WI38 (cell line): ENCODE measurements around the gene SH3D21.

ENCODE experiments used
- H3K4me3 ChIP-seq: 2 replicates; pipeline ENCODE4 v1.5.1; 2011; ENCODE audit warnings: low read depth, mild to moderate bottlenecking, control low read depth, low read length
- TF ChIP-seq, protein P1 (sequence below): IDR thresholded peaks from 2 replicates; pipeline ENCODE4 v1.5.1; 2012; ENCODE audit warnings: low read depth, mild to moderate bottlenecking, control low read depth, low read length

The SH3D21 gene

DNA sequence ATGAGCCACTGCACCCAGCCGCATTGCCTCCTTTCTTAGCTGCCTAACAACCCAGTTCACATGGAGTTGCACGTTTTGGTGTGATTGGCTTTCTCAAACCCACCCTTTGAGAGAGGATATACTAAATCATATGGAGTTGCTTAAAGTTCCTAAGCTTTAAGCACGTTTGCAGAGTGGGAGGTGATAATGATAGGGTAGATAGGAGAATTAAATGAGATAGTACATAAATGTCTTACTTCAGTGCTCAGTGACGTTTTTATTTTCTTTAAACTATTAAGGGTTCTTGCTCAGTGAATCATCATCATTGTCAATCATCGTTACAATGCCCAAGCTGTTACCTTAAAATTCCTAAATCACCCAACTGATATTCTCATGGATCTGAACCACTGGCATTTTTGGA, 2.9 kb upstream of the SH3D21 start:
- no peak overlapping the region for H3K4me3 ChIP-seq
- TF ChIP-seq, protein P1, sequence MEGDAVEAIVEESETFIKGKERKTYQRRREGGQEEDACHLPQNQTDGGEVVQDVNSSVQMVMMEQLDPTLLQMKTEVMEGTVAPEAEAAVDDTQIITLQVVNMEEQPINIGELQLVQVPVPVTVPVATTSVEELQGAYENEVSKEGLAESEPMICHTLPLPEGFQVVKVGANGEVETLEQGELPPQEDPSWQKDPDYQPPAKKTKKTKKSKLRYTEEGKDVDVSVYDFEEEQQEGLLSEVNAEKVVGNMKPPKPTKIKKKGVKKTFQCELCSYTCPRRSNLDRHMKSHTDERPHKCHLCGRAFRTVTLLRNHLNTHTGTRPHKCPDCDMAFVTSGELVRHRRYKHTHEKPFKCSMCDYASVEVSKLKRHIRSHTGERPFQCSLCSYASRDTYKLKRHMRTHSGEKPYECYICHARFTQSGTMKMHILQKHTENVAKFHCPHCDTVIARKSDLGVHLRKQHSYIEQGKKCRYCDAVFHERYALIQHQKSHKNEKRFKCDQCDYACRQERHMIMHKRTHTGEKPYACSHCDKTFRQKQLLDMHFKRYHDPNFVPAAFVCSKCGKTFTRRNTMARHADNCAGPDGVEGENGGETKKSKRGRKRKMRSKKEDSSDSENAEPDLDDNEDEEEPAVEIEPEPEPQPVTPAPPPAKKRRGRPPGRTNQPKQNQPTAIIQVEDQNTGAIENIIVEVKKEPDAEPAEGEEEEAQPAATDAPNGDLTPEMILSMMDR, result no peak

DNA sequence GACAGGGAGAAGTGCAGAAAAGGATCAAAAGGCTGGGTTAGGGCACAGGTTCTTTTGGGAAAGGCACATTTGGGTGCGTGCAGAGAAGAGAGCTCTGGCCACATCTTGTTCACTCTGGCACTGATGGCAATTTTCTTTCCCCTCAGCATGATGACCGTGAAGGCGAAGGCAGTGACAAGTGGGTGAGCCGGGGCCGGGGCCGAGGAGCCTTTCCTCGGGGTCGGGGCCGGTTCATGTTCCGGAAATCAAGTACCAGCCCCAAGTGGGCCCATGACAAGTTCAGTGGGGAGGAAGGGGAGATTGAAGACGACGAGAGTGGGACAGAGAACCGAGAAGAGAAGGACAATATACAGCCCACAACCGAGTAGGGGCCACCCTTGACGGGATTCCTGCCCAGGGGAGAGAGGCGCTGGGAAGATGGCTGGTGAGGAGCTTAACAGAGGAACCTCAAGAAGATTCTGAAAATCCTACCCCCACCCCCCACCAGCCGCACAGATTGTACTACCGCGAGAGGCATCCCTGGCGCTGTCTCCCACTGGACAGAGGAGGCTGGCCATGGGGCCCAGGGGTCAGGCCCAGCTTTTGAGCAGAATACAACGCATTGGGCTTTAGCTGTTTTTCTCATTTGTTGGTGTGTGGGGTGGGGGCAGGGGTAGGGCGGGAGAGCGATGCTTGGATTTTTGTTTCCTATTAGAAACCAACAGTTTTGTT, 2.4 kb upstream of the SH3D21 start:
- TF ChIP-seq, protein P1, result no peak

DNA sequence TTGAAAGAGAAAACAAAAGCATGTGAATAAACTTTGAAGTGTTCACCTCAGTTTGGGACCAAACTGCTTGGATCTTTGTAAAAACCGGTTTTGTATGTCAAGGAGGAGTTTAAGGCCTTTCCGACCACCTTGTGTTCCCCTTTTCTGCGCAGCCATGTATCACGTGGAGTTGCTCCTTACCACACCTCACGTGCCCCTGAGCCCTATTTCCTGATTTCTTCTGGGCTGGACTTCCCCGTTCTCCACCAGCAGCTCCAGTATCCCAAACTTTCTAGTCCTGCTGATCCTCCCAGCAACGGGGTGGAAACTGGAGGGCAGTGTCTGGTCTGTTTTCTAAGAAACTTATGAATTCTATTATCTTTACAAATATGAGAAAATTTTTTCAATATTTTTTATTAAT, 1.6 kb upstream of the SH3D21 start:
- no peak overlapping the region for H3K4me3 ChIP-seq

More for the DNA sequence above, 2.4 kb upstream of the SH3D21 start:
- no peak overlapping the region for H3K4me3 ChIP-seq

DNA sequence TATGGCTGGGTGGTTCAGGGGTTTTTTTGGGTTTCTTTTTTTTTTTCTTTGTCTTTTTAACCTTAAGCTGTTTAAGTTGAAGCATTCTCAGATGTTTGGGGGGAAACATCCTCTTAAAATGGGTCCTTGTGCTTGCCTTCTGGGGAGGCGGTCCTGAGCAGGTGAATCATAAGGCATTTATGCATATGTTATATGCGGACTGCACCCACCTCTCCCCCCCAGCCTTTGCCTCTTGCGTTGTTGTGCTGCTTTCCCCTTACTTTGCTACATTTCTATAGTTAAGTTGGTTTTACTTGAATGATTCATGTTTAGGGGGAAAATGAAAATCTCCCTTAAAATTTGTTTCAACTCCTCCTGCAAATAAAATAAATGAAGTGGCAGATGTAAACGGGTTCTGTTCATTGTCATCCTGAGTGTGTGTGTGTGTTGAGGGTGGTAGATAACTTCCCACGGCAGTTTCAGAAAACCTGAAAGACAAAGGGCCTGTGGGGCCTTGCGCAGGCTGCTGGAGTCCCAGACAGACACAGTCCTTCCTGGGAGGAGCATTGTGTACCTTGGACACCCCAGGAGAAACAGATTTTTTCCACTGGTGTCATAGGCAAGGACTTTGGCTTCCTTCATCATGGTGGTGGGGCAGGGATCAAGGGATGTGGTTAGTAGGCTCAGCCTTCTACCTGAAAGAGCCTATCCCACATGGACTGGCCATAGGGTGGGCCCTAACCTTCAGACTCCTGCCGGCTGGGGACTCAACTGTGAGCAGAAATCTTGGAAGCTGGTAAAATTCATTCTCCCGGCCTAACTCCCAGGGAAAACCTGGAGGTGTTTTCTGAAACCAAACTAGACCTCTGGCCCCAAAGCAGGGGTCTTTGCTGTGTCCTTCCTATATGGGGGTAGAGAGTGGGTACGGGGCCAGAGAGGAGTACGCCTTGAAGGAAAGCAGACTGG, 926 bp upstream of the SH3D21 start:
- TF ChIP-seq, protein P1, result no peak
- no peak overlapping the region for H3K4me3 ChIP-seq

More for the DNA sequence above, 1.6 kb upstream of the SH3D21 start:
- TF ChIP-seq, protein P1, result no peak

DNA sequence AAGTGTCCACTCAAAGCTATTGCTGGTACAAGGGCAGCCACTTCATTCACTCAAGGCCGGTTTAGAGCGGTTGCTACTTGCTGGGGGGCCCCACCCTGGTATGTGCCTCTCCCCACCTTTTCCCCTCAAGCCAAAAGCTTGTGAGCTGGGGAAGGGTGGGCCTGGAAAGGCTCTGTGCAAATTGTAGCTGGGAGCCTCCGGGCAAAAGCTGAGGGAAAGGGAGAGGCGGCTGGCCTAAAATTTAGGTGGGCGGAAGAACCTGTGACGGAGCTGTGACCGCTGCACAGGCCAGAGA, 306 bp upstream of the SH3D21 start:
- no peak overlapping the region for H3K4me3 ChIP-seq
- TF ChIP-seq, protein P1, result no peak

DNA sequence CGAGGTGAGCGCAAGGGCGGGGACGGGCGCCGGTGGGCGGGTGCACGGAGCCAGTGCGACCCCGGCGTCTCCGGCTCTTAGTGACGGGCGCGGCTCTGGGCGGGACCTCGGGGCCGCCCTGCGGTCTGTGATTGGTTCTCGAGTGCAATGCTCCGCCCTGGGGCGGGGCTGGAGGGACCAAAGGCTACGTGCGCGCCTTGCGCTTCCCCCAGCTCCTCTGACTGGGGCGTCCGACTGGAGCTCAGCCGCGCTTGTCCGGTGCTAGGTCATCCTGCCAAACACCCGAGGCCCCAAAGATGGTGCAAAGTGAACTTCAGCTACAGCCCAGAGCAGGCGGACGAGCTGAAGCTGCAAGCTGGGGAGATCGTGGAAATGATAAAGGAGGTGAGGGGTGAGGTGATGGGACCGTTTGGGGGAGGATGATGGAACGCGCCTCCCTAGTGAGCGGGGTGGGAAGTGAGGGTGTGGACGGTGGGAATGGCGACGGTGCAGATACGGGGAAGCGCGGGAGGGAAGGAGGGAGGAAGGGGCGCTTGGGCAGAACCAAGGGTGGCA, 811 bp downstream of the SH3D21 start:
- TF ChIP-seq, protein P1, result no peak
- H3K4me3 ChIP-seq, result peak overlapping the region; percentile 68
